CD4-positive, alpha-beta T cell treated with Interleukin-10 for 1 hour (primary cell): ENCODE results near the gene DNER.
"Not testable (repeated sequence)": the region's sequence is repeated elsewhere in the genome, so short reads cannot be mapped to it uniquely, and the experiment has no call there.

Experiments
- DNase-seq: peaks from one replicate; pipeline ENCODE4 v3.0.0-alpha.2; 2020

Gene DNER

GRCh38 chr2:229562472-229563127 is 151.8 kb downstream of the DNER start:
- no peak for DNase-seq

- DNase-seq, result no peak
Observed at GRCh38 chr2:229559986-229560385, 154.4 kb downstream of the DNER start.

- DNase-seq, result no peak
Observed at GRCh38 chr2:229553091-229553490, 161.3 kb downstream of the DNER start.

- no peak for DNase-seq
Observed at GRCh38 chr2:229543176-229543873, 171.0 kb downstream of the DNER start.

- DNase-seq, result no peak
Observed at GRCh38 chr2:229539628-229540027, 174.7 kb downstream of the DNER start.

GRCh38 chr2:229531594-229531993 is 182.8 kb downstream of the DNER start:
- no peak for DNase-seq

GRCh38 chr2:229530434-229530833 is 183.9 kb downstream of the DNER start:
- DNase-seq, result no peak

GRCh38 chr2:229528846-229529245 is 185.5 kb downstream of the DNER start:
- no peak for DNase-seq

- no peak for DNase-seq
Observed at GRCh38 chr2:229526951-229527350, 187.4 kb downstream of the DNER start.

GRCh38 chr2:229524799-229525198 is 189.6 kb downstream of the DNER start:
- DNase-seq, result no peak

- no peak for DNase-seq
Observed at GRCh38 chr2:229523663-229524062, 190.7 kb downstream of the DNER start.

- DNase-seq, result no peak
Observed at GRCh38 chr2:229521576-229521975, 192.8 kb downstream of the DNER start.

- no peak for DNase-seq
Observed at GRCh38 chr2:229520691-229521096, 193.7 kb downstream of the DNER start.

- DNase-seq, result no peak
Observed at GRCh38 chr2:229519655-229520430, 194.5 kb downstream of the DNER start.

GRCh38 chr2:229514273-229514895 is 200.0 kb downstream of the DNER start:
- DNase-seq, result no peak

GRCh38 chr2:229511524-229511923 is 202.8 kb downstream of the DNER start:
- no peak for DNase-seq

- DNase-seq, result not testable (repeated sequence)
Observed at GRCh38 chr2:229506699-229507098, 207.7 kb downstream of the DNER start.

- no peak for DNase-seq
Observed at GRCh38 chr2:229501051-229501794, 213.1 kb downstream of the DNER start.

GRCh38 chr2:229492034-229492433 is 222.3 kb downstream of the DNER start:
- DNase-seq, result no peak

- no peak for DNase-seq
Observed at GRCh38 chr2:229490167-229490566, 224.2 kb downstream of the DNER start.

GRCh38 chr2:229489016-229489415 is 225.3 kb downstream of the DNER start:
- no peak for DNase-seq

GRCh38 chr2:229488232-229488631 is 226.1 kb downstream of the DNER start:
- no peak for DNase-seq

GRCh38 chr2:229486673-229487072 is 227.7 kb downstream of the DNER start:
- DNase-seq, result no peak
